H9 (cell line): Measurements from ENCODE around the gene RBM44. TPM values are rescaled to one million over a fixed set of nuclear protein-coding genes. Genes with fewer than 3 reads are reported as not detected.

Source experiments
- DNase-seq: peaks from one replicate; pipeline ENCODE4 v3.0.0-alpha.2; 2017
- H2AFZ ChIP-seq: one replicate; pipeline ENCODE4 v1.6.1; 2013; ENCODE audit warnings: mild to moderate bottlenecking, low read length, control low read depth, moderate library complexity
- H2AK5ac ChIP-seq: 2 replicates; pipeline ENCODE4 v1.6.1; 2013; ENCODE audit warnings: low read length, control low read depth, mixed read lengths; ENCODE audit not compliant: insufficient read length
- H2BK120ac ChIP-seq: one replicate; pipeline ENCODE4 v1.6.1; 2013; ENCODE audit warnings: low read depth, mild to moderate bottlenecking, low read length, control low read depth, inconsistent platforms; ENCODE audit not compliant: poor library complexity, severe bottlenecking
- H2BK12ac ChIP-seq: 2 replicates; pipeline ENCODE4 v1.6.1; 2013; ENCODE audit warnings: low read length, control low read depth, mixed read lengths, low read depth; ENCODE audit not compliant: insufficient read length
- H2BK15ac ChIP-seq: 2 replicates; pipeline ENCODE4 v1.6.1; 2013; ENCODE audit warnings: low read depth, low read length, control low read depth
- H2BK20ac ChIP-seq: one replicate; pipeline ENCODE4 v1.6.1; 2013; ENCODE audit warnings: low read depth, mild to moderate bottlenecking, low read length, control low read depth, inconsistent platforms; ENCODE audit not compliant: poor library complexity, severe bottlenecking
- H2BK5ac ChIP-seq: 2 replicates; pipeline ENCODE4 v1.6.1; 2013; ENCODE audit warnings: low read length, control low read depth, mixed read lengths; ENCODE audit not compliant: insufficient read length
- H3K14ac ChIP-seq: 2 replicates; pipeline ENCODE4 v1.6.1; 2013; ENCODE audit warnings: low read length, control low read depth; ENCODE audit not compliant: insufficient read depth
- H3K18ac ChIP-seq: 2 replicates; pipeline ENCODE4 v1.6.1; 2013; ENCODE audit warnings: low read depth, mild to moderate bottlenecking, mixed read lengths, low read length, control low read depth; ENCODE audit not compliant: insufficient read length
- H3K23ac ChIP-seq: 2 replicates; pipeline ENCODE4 v1.6.1; 2013; ENCODE audit warnings: low read length, control low read depth, mixed read lengths, low read depth; ENCODE audit not compliant: insufficient read length
- H3K23me2 ChIP-seq: 2 replicates; pipeline ENCODE4 v1.6.1; 2013; ENCODE audit warnings: low read depth, mild to moderate bottlenecking, mixed read lengths, low read length, control low read depth; ENCODE audit not compliant: insufficient read length, poor library complexity, severe bottlenecking
- H3K27ac ChIP-seq: 2 replicates; pipeline ENCODE4 v1.5.1; 2013; ENCODE audit warnings: low read length, control low read depth, mixed read lengths, low read depth; ENCODE audit not compliant: insufficient read length
- H3K27me3 ChIP-seq: 2 replicates; pipeline ENCODE4 v1.6.1; 2013; ENCODE audit warnings: low read length, control low read depth, inconsistent platforms; ENCODE audit not compliant: insufficient read depth
- H3K4ac ChIP-seq: 2 replicates; pipeline ENCODE4 v1.6.1; 2013; ENCODE audit warnings: low read depth, mild to moderate bottlenecking, control low read depth, inconsistent platforms, low read length, moderate library complexity
- H3K4me1 ChIP-seq: 2 replicates; pipeline ENCODE4 v1.6.1; 2013; ENCODE audit warnings: low read length, control low read depth, inconsistent platforms; ENCODE audit not compliant: insufficient read depth
- H3K4me2 ChIP-seq: 2 replicates; pipeline ENCODE4 v1.6.1; 2013; ENCODE audit warnings: low read length, control low read depth, mixed read lengths; ENCODE audit not compliant: insufficient read length, insufficient read depth
- H3K56ac ChIP-seq: 2 replicates; pipeline ENCODE4 v1.6.1; 2013; ENCODE audit warnings: low read depth, mild to moderate bottlenecking, mixed read lengths, low read length, control low read depth; ENCODE audit not compliant: insufficient read length
- H3K79me1 ChIP-seq: 2 replicates; pipeline ENCODE4 v1.6.1; 2013; ENCODE audit warnings: low read depth, mild to moderate bottlenecking, moderate library complexity, low read length, control low read depth, inconsistent platforms; ENCODE audit not compliant: insufficient read depth, poor library complexity, severe bottlenecking
- H3K79me2 ChIP-seq: 2 replicates; pipeline ENCODE4 v1.6.1; 2013; ENCODE audit warnings: low read length, control low read depth, inconsistent platforms; ENCODE audit not compliant: insufficient read depth
- H3K9ac ChIP-seq: 2 replicates; pipeline ENCODE4 v1.6.1; 2013; ENCODE audit warnings: low read length, control low read depth, mixed read lengths; ENCODE audit not compliant: insufficient read length; ENCODE audit errors: extremely low read depth
- H3K9me3 ChIP-seq: one replicate; pipeline ENCODE4 v1.6.1; 2013; ENCODE audit warnings: low read depth, low read length, inconsistent platforms; ENCODE audit not compliant: control insufficient read depth
- H3T11ph ChIP-seq: one replicate; pipeline ENCODE4 v1.6.1; 2013; ENCODE audit warnings: mild to moderate bottlenecking, low read length, control low read depth, inconsistent platforms
- H4K20me1 ChIP-seq: one replicate; pipeline ENCODE4 v1.6.1; 2013; ENCODE audit not compliant: control insufficient read depth, insufficient read length, insufficient read depth
- H4K5ac ChIP-seq: 2 replicates; pipeline ENCODE4 v1.6.1; 2013; ENCODE audit warnings: low read depth, mild to moderate bottlenecking, mixed read lengths, low read length, control low read depth; ENCODE audit not compliant: insufficient read length
- H4K8ac ChIP-seq: replicated peaks from 2 replicates; pipeline ENCODE4 v1.6.1; 2013; ENCODE audit warnings: low read length, control low read depth, mixed read lengths, low read depth; ENCODE audit not compliant: insufficient read length
- H4K91ac ChIP-seq: 2 replicates; pipeline ENCODE4 v1.6.1; 2013; ENCODE audit warnings: low read depth, mild to moderate bottlenecking, moderate library complexity, mixed read lengths, low read length, control low read depth; ENCODE audit not compliant: insufficient read length
- H3K27ac Mint-ChIP-seq, 3 experiments: 2 replicates in 2 of 3; 3 replicates in 1 of 3; pipeline ENCODE4 v1.8.0; 2020 to 2021; ENCODE audit warnings: mixed read lengths in 3 of 3, mild to moderate bottlenecking in 1 of 3, moderate library complexity in 1 of 3
- H3K27me3 Mint-ChIP-seq: 2 replicates; pipeline ENCODE4 v1.8.0; 2021; ENCODE audit warnings: low read depth, mild to moderate bottlenecking, moderate library complexity, mixed read lengths
- H3K36me3 Mint-ChIP-seq, 3 experiments: 2 replicates in 2 of 3; 3 replicates in 1 of 3; pipeline ENCODE4 v1.8.0; 2020 to 2021; ENCODE audit warnings: low read depth in 3 of 3, mixed read lengths in 3 of 3; ENCODE audit not compliant: insufficient read depth in 1 of 3
- H3K4me1 Mint-ChIP-seq, 2 experiments: 2 replicates each; pipeline ENCODE4 v1.8.0; 2020; ENCODE audit warnings: mixed read lengths in 2 of 2
- H3K4me3 Mint-ChIP-seq, 2 experiments: 2 replicates in 1 of 2; 3 replicates in 1 of 2; pipeline ENCODE4 v1.8.0; 2020 to 2021; ENCODE audit warnings: mild to moderate bottlenecking in 2 of 2, mixed read lengths in 2 of 2, moderate library complexity in 1 of 2
- H3K9me3 Mint-ChIP-seq, 2 experiments: 2 replicates in 1 of 2; 3 replicates in 1 of 2; pipeline ENCODE4 v1.8.0; 2020; ENCODE audit warnings: mild to moderate bottlenecking in 2 of 2, mixed read lengths in 2 of 2, moderate library complexity in 1 of 2
- WGBS: extraction: QIAGEN DNeasy Blood & Tissue Kit; methylation state at CpG from one replicate; pipeline ENCODE4 v1.1.7; 2013; ENCODE audit warnings: missing lambda C conversion rate, low lambda C conversion rate, mixed read lengths; ENCODE audit not compliant: insufficient read length; ENCODE audit errors: extremely low coverage; 5-methylcytosine and 5-hydroxymethylcytosine counted together
- total RNA-seq: library from RNA; stranded (reverse); gene quantifications from 2 replicates; pipeline ENCODE4 v1.2.1, GENCODE V29; 2021
- TF ChIP-seq, protein P1 (sequence below): fragments of 200-600 bp; sonication (generic); conservative IDR thresholded peaks from 3 replicates; pipeline ENCODE4 v1.8.0; 2021; ENCODE audit warnings: antibody characterized with exemption, mild to moderate bottlenecking

The RBM44 gene
- total RNA-seq, 1 experiment from 2014 or later, result 0.15 TPM

DNA sequence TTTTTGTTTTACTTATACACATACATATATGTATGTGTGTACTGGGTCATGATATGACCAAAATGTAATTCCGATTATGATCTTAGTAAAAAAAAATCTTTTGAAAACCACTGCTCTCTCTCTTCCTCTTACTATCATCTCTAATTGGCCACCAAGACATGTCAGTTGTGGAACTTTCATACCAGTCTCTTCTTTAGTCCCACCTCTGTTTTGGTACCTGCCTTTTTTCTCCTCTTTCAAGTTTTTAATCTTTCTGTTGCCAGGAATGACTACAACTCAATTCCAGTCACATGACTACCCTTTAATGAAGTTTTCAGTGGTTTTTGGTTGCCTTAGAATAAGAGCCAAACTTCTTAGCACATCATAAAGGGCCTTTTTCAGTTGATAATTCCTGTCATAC lies 17.1 kb downstream of the RBM44 start:
- TF ChIP-seq, protein P1, sequence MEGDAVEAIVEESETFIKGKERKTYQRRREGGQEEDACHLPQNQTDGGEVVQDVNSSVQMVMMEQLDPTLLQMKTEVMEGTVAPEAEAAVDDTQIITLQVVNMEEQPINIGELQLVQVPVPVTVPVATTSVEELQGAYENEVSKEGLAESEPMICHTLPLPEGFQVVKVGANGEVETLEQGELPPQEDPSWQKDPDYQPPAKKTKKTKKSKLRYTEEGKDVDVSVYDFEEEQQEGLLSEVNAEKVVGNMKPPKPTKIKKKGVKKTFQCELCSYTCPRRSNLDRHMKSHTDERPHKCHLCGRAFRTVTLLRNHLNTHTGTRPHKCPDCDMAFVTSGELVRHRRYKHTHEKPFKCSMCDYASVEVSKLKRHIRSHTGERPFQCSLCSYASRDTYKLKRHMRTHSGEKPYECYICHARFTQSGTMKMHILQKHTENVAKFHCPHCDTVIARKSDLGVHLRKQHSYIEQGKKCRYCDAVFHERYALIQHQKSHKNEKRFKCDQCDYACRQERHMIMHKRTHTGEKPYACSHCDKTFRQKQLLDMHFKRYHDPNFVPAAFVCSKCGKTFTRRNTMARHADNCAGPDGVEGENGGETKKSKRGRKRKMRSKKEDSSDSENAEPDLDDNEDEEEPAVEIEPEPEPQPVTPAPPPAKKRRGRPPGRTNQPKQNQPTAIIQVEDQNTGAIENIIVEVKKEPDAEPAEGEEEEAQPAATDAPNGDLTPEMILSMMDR, result no peak
- no peaks in the 10 kb centered on the region for H3K4me1 Mint-ChIP-seq
- Histone ChIP-seq H3K9me3 (no peaks in the 10 kb centered on the region), H3K4ac (no peak overlapping the region), H3K27ac (no peak overlapping the region), H4K8ac (no peak overlapping the region), H3K18ac (no peak overlapping the region), H3K79me1 (no peaks in the 10 kb centered on the region), H4K20me1 (no peaks in the 10 kb centered on the region), H3K23ac (no peak overlapping the region), H3K9ac (no peak overlapping the region), H3K4me2 (no peak overlapping the region), H2BK12ac (no peak overlapping the region), H2BK15ac (no peak overlapping the region), H3K79me2 (no peaks in the 10 kb centered on the region), H2BK120ac (no peak overlapping the region), H2AFZ (no peak overlapping the region), H3T11ph (no peak overlapping the region), H3K56ac (no peak overlapping the region), H3K23me2 (no peaks in the 10 kb centered on the region), H4K5ac (no peak overlapping the region), H3K14ac (no peak overlapping the region), H3K27me3 (no peaks in the 10 kb centered on the region), H2BK5ac (no peak overlapping the region), H2AK5ac (no peak overlapping the region), H3K4me1 (no peaks in the 10 kb centered on the region), H2BK20ac (no peak overlapping the region), H4K91ac (no peak overlapping the region)
- H3K36me3 Mint-ChIP-seq, result no peaks in the 10 kb centered on the region
- no peaks in the 10 kb centered on the region for H3K9me3 Mint-ChIP-seq
- peaks cover 21% of the 10 kb centered on the region for H3K27me3 Mint-ChIP-seq
- H3K4me3 Mint-ChIP-seq, result no peak overlapping the region
- H3K27ac Mint-ChIP-seq, result no peak overlapping the region
- DNase-seq, result no peak
- no CpG with 5 or more reads among the region's 1 CpG for WGBS
